HepG2 (cell line): ENCODE data around the gene AHCYL1. TPM values are rescaled to one million over a fixed set of nuclear protein-coding genes. Genes with fewer than 3 reads are reported as not detected.

Experiments
- ATAC-seq: fragments of 200-7000 bp; cut with Tn5 transposase; 3 replicates; pipeline ENCODE4 v1.9.1; 2020; ENCODE audit warnings: mild to moderate bottlenecking, moderate library complexity
- BruUV-seq: library from RNA; stranded (reverse); fragments of 400-500 nt; replicated peaks from 2 replicates; lab custom pipeline; 2021; lab: Mats Ljungman, UMichigan
- CTCF ChIA-PET: fragments of 300-600 bp; formaldehyde crosslinking; extraction: SDS; loops from one replicate; lab custom pipeline; 2021; ENCODE audit warnings: low total read pairs, inconsistent platforms, low intra/inter-chr PET ratio; lab: Yijun Ruan, JAX
- POLR2A ChIA-PET: fragments of 350-600 bp; sonication (Branson Sonifier 250); formaldehyde crosslinking; loops from one replicate; lab custom pipeline; 2020; ENCODE audit warnings: antibody characterized with exemption, inconsistent platforms; lab: Yijun Ruan, JAX
- DNase-seq: peaks from one replicate; pipeline ENCODE4 v3.0.0-alpha.2; 2015; ENCODE audit warnings: low spot score
- FAIRE-seq: peaks from 3 replicates; lab custom pipeline; 2011; peaks lifted over from hg19 to GRCh38; lab: Jason Lieb, UNC
- H2AFZ ChIP-seq: one replicate; pipeline ENCODE4 v1.6.1; 2011; ENCODE audit warnings: low read length, inconsistent platforms
- H3K27ac ChIP-seq: fragments of 300-600 bp; 3 replicates; pipeline ENCODE4 v1.8.0; 2011; ENCODE audit warnings: mixed run types, mild to moderate bottlenecking, mixed read lengths, low read length, inconsistent platforms; ENCODE audit not compliant: insufficient read depth; ENCODE audit errors: extremely low read length
- H3K27me3 ChIP-seq, 2 experiments: fragments of 200-600 bp in 1 of 2; 2 replicates in 1 of 2; 3 replicates in 1 of 2; pipeline versions ENCODE4 v1.6.0 to v1.8.0; 2011; ENCODE audit warnings: low read length in 2 of 2, mild to moderate bottlenecking in 2 of 2, moderate library complexity in 2 of 2, inconsistent platforms in 1 of 2; ENCODE audit not compliant: insufficient read depth in 2 of 2, control insufficient read depth in 1 of 2
- H3K36me3 ChIP-seq, 2 experiments: fragments of 200-600 bp in 1 of 2; replicated peaks in 1 of 2; 2 replicates in 1 of 2; 3 replicates in 1 of 2; pipeline versions ENCODE4 v1.5.1 to v1.8.0; 2011; ENCODE audit warnings: low read length in 2 of 2, inconsistent platforms in 1 of 2; ENCODE audit not compliant: insufficient read depth in 2 of 2, control insufficient read depth in 1 of 2
- H3K4me1 ChIP-seq: 2 replicates; pipeline ENCODE4 v1.5.1; 2012; ENCODE audit warnings: low read length, inconsistent platforms; ENCODE audit not compliant: insufficient read depth
- H3K4me2 ChIP-seq: 2 replicates; pipeline ENCODE4 v1.6.0; 2011; ENCODE audit warnings: low read depth, low read length, inconsistent platforms
- H3K4me3 ChIP-seq, 3 experiments: fragments of 200-600 bp in 1 of 3; sonication (generic), shearing (Covaris generic) in 1 of 3; replicated peaks in 1 of 3; 2 replicates each; pipeline ENCODE4 v1.5.1; 2011 to 2016; ENCODE audit warnings: low read length in 3 of 3, inconsistent platforms in 2 of 3, low read depth in 2 of 3, mild to moderate bottlenecking in 2 of 3, control low read depth in 1 of 3, mixed read lengths in 1 of 3; ENCODE audit not compliant: insufficient read depth in 1 of 3
- H3K79me2 ChIP-seq: one replicate; pipeline ENCODE4 v1.6.1; 2011; ENCODE audit warnings: low read length, inconsistent platforms; ENCODE audit not compliant: insufficient read depth
- H3K9ac ChIP-seq: 2 replicates; pipeline ENCODE4 v1.6.0; 2011; ENCODE audit warnings: mild to moderate bottlenecking, low read depth, low read length, inconsistent platforms; ENCODE audit not compliant: insufficient read depth
- H3K9me3 ChIP-seq: 2 replicates; pipeline ENCODE4 v1.5.1; 2012; ENCODE audit warnings: mild to moderate bottlenecking, low read length
- H4K20me1 ChIP-seq: 2 replicates; pipeline ENCODE4 v1.6.0; 2011; ENCODE audit warnings: inconsistent platforms, mild to moderate bottlenecking, low read length, moderate library complexity; ENCODE audit not compliant: insufficient read depth
- BRF2 ChIP-seq: sonication (generic); formaldehyde crosslinking; IDR thresholded peaks from 2 replicates; pipeline ENCODE4 v1.8.1; 2022; ENCODE audit warnings: mild to moderate bottlenecking, missing genetic modification reagents
- CREB1 ChIP-seq, 2 experiments: fragments of 450-650 bp in 1 of 2; IDR thresholded peaks; 2 replicates each; pipeline ENCODE4 v1.6.1; 2016 to 2017; ENCODE audit warnings: control low read depth in 1 of 2, mild to moderate bottlenecking in 1 of 2, missing compliant biosample characterization in 1 of 2, missing genetic modification characterization in 1 of 2
- FOXA1 ChIP-seq, 2 experiments: fragments of 450-650 bp in 1 of 2; sonication (generic) in 1 of 2; formaldehyde crosslinking in 1 of 2; IDR thresholded peaks; 2 replicates each; pipeline versions ENCODE4 v1.4.0 to v1.6.1; 2016 to 2020; ENCODE audit warnings: missing genetic modification reagents in 1 of 2
- FOXO4 ChIP-seq: sonication (generic); formaldehyde crosslinking; conservative IDR thresholded peaks from 2 replicates; pipeline ENCODE4 v1.8.1; 2023; ENCODE audit warnings: missing genetic modification reagents
- HNF1B ChIP-seq: sonication (generic); formaldehyde crosslinking; IDR thresholded peaks from 2 replicates; pipeline ENCODE4 v1.5.1; 2020; ENCODE audit warnings: mild to moderate bottlenecking, moderate library complexity, missing genetic modification reagents
- IKZF1 ChIP-seq: fragments of 450-650 bp; IDR thresholded peaks from 2 replicates; pipeline ENCODE4 v1.7.1; 2016
- LCORL ChIP-seq, 2 experiments: fragments of 450-650 bp in 1 of 2; sonication (generic) in 1 of 2; formaldehyde crosslinking in 1 of 2; IDR thresholded peaks; 2 replicates each; pipeline versions ENCODE4 v1.5.0 to v1.6.1; 2017 to 2020; ENCODE audit warnings: antibody characterized with exemption in 1 of 2, missing genetic modification reagents in 1 of 2
- MTF2 ChIP-seq: sonication (generic); formaldehyde crosslinking; IDR thresholded peaks from 2 replicates; pipeline ENCODE4 v1.5.0; 2020; ENCODE audit warnings: missing genetic modification reagents, borderline replicate concordance
- POLR2G ChIP-seq: fragments of 200-400 bp; formaldehyde crosslinking; IDR thresholded peaks from 2 replicates; pipeline ENCODE4 v1.6.1; 2018; ENCODE audit warnings: mild to moderate bottlenecking, low read depth, low read length, moderate library complexity
- SNRNP70 ChIP-seq: fragments of 200-400 bp; formaldehyde crosslinking; IDR thresholded peaks from 2 replicates; pipeline ENCODE4 v1.6.1; 2017; ENCODE audit warnings: mild to moderate bottlenecking, low read depth, low read length, moderate library complexity
- TCF7 ChIP-seq: sonication (generic); IDR thresholded peaks from 2 replicates; pipeline ENCODE4 v1.6.1; 2016; ENCODE audit warnings: antibody characterized with exemption, low read depth
- ZFP36L1 ChIP-seq: sonication (generic); formaldehyde crosslinking; IDR thresholded peaks from 2 replicates; pipeline ENCODE4 v1.8.0; 2022; ENCODE audit warnings: mild to moderate bottlenecking, missing genetic modification reagents, moderate library complexity
- ZFX ChIP-seq: sonication (generic); formaldehyde crosslinking; IDR thresholded peaks from 2 replicates; pipeline ENCODE4 v1.4.0; 2020; ENCODE audit warnings: mild to moderate bottlenecking, low read depth, missing genetic modification reagents, moderate library complexity
- ZNF282 ChIP-seq: fragments of 450-650 bp; IDR thresholded peaks from 2 replicates; pipeline ENCODE4 v1.6.1; 2018; ENCODE audit not compliant: partially characterized antibody
- ZNF414 ChIP-seq: sonication (generic); formaldehyde crosslinking; IDR thresholded peaks from 2 replicates; pipeline ENCODE4 v1.5.0; 2020; ENCODE audit warnings: missing genetic modification reagents
- ZNF446 ChIP-seq: sonication (generic); formaldehyde crosslinking; IDR thresholded peaks from 2 replicates; pipeline ENCODE4 v1.5.0; 2020; ENCODE audit warnings: mild to moderate bottlenecking, missing genetic modification reagents
- ZNF772 ChIP-seq: sonication (generic); formaldehyde crosslinking; IDR thresholded peaks from 2 replicates; pipeline ENCODE4 v1.5.0; 2020; ENCODE audit warnings: mild to moderate bottlenecking, missing genetic modification reagents
- ZNF83 ChIP-seq: sonication (generic); formaldehyde crosslinking; IDR thresholded peaks from 2 replicates; pipeline ENCODE4 v1.4.0; 2020; ENCODE audit warnings: missing genetic modification reagents, mild to moderate bottlenecking, borderline replicate concordance
- in situ Hi-C: cut with HindIII; loops from 2 replicates; pipeline ENCODE4 v1.10.0; 2017; ENCODE audit warnings: low pct_unique_long_range_greater_than_20kb; ENCODE audit not compliant: extremely low pct_ligation_motif_present
- intact Hi-C: fragments of 100-400 bp; cut with micrococcal nuclease; formaldehyde crosslinking; loops from one replicate; pipeline ENCODE4 v1.10.0; 2022; ENCODE audit not compliant: unreplicated experiment
- polyA plus RNA-seq, 8 experiments: library from polyadenylated mRNA; depleted of rRNA in 3 of 8; stranded (reverse) in 7 of 8; unstranded in 1 of 8; fragments of >200 nt; fragmentation: Illumina TruSeq in 4 of 8; extraction: Trizol in 4 of 8; gene quantifications; 2 replicates each; pipeline versions ENCODE4 v1.2.1 to v1.2.3, GENCODE V29; 2011 to 2016; ENCODE audit warnings: low read depth in 4 of 8, missing spikeins in 1 of 8, mixed read lengths in 1 of 8; ENCODE audit not compliant: insufficient read depth in 1 of 8
- total RNA-seq, 5 experiments: library from RNA; depleted of rRNA; stranded (reverse); fragments of >200 nt; fragmentation: Illumina TruSeq; extraction: Trizol; gene quantifications; 2 replicates each; pipeline ENCODE4 v1.2.3, GENCODE V29; 2016; ENCODE audit warnings: low read depth in 1 of 5

AHCYL1 gene
- total and polyA plus RNA-seq, 2 of the 13 experiments (the other 11 are each of a cell fraction or from before 2014, with no cell fraction given): 40.9 to 76.3 TPM

GRCh38 chr1:109947582-109948284 is 36.8 kb upstream of the AHCYL1 start (continued):
- peak; percentile 61; the same call in 1 of the 2 replicates for TF ChIP-seq ZNF772 (CRISPR knock-in tag)
- TF ChIP-seq HNF1B (CRISPR knock-in tag): 0 out of 2 replicates have a peak, but pooled peaks have one; percentile 37
- peak; percentile 38; the same call in 1 of the 2 replicates for TF ChIP-seq ZFX
- TF ChIP-seq ZNF83 (CRISPR knock-in tag): no peak
- TF ChIP-seq ZNF414 (CRISPR knock-in tag): no peak

GRCh38 chr1:109948285-109948630 is 36.3 kb upstream of the AHCYL1 start:
- no TSS peak for BruUV-seq
- Histone ChIP-seq H3K79me2 (no peaks in the 10 kb centered on the region), H3K9me3 (no peaks in the 10 kb centered on the region), H3K9ac (no peak overlapping the region; the same call in 1 of the 2 replicates), H2AFZ (no peak overlapping the region), H3K27ac (peak overlapping the region; percentile 62), H3K4me3 (peak overlapping the region in 2 of 3 experiments; percentile 20 to 46; a peak in 2 of 6 replicates), H4K20me1 (no peaks in the 10 kb centered on the region), H3K27me3 (no peaks in the 10 kb centered on the region), H3K4me2 (peak overlapping the region; percentile 70), H3K36me3 (no peaks in the 10 kb centered on the region), H3K4me1 (peaks cover 41% of the 10 kb centered on the region)
- intact Hi-C loops (no loop called here), in situ Hi-C loops (no loop called here)
- no peak for FAIRE-seq
- DNase-seq: peak; percentile 60
- ATAC-seq: peak; percentile 61
- CTCF ChIA-PET: no interaction called here
- POLR2A ChIA-PET: interaction anchor here (0.8 to 3.1 kb wide), 3 partner anchors 11 to 36 kb away, joined by 3 to 25 read pairs (median 5); partner anchors contain the start of gene AHCYL1
- TF ChIP-seq ZFP36L1 (no peak), IKZF1 (no peak), TCF7 (peak; percentile 82; the same call in 1 of the 2 replicates), ZNF446 (CRISPR knock-in tag) (no peak), ZNF282 (no peak), SNRNP70 (no peak), BRF2 (CRISPR knock-in tag) (no peak), CREB1 (IDR thresholded peaks at IDR 0.05) (no peak), CREB1 (CRISPR knock-in tag; IDR thresholded peaks at IDR 0.05) (peak; percentile 48; the same call in 1 of the 2 replicates), MTF2 (CRISPR knock-in tag) (no peak), POLR2G (no peak), FOXA1 (IDR thresholded peaks at IDR 0.05) (peak; percentile 51), FOXA1 (CRISPR knock-in tag; IDR thresholded peaks at IDR 0.05) (no peak; the same call in 1 of the 2 replicates), LCORL (IDR thresholded peaks at IDR 0.05) (peak; percentile 95), LCORL (CRISPR knock-in tag; IDR thresholded peaks at IDR 0.05) (no peak), FOXO4 (CRISPR knock-in tag) (no peak)
